Lung (tissue), 12 donors: ENCODE results near the gene INSM2. TPM values are rescaled to one million over a fixed set of nuclear protein-coding genes. Genes with fewer than 3 reads are reported as not detected.

Experiments used
- ATAC-seq: fragments of 200-7000 bp; cut with Tn5 transposase; one replicate; pipeline ENCODE4 v1.9.1; 2020; ENCODE audit warnings: moderate number of reproducible peaks; ENCODE audit not compliant: insufficient read depth, low FRiP score
- DNase-seq, 3 donors: peaks; one replicate each; pipeline ENCODE4 v3.0.0-alpha.2; 2013 to 2017
- H3K27ac ChIP-seq, 2 donors: one replicate each; pipeline ENCODE4 v1.5.1; 2013; ENCODE audit warnings: mild to moderate bottlenecking in 2 of 2, moderate library complexity in 2 of 2, control low read depth in 1 of 2, inconsistent platforms in 1 of 2, low read depth in 1 of 2, low read length in 1 of 2
- H3K27me3 ChIP-seq, 3 donors: one replicate each; pipeline ENCODE4 v1.5.1; 2013; ENCODE audit warnings: low read length in 2 of 3; ENCODE audit not compliant: control insufficient read depth in 3 of 3, insufficient read depth in 3 of 3
- H3K36me3 ChIP-seq, 4 donors: one replicate each; pipeline ENCODE4 v1.5.1; 2013; ENCODE audit warnings: low read length in 4 of 4, mild to moderate bottlenecking in 1 of 4, moderate library complexity in 1 of 4; ENCODE audit not compliant: control insufficient read depth in 4 of 4, insufficient read depth in 4 of 4
- H3K4me1 ChIP-seq, 5 donors: one replicate each; pipeline ENCODE4 v1.5.1; 2013; ENCODE audit warnings: low read length in 5 of 5, mild to moderate bottlenecking in 2 of 5, moderate library complexity in 1 of 5; ENCODE audit not compliant: control insufficient read depth in 5 of 5, insufficient read depth in 5 of 5
- H3K4me3 ChIP-seq: one replicate; pipeline ENCODE4 v1.5.1; 2013; ENCODE audit warnings: mild to moderate bottlenecking, control low read depth, moderate library complexity
- H3K9ac ChIP-seq, 2 donors: one replicate each; pipeline ENCODE4 v1.5.1; 2013; ENCODE audit warnings: low read length in 2 of 2, control low read depth in 1 of 2; ENCODE audit not compliant: insufficient read depth in 1 of 2
- H3K9me3 ChIP-seq, 4 donors: one replicate each; pipeline ENCODE4 v1.5.1; 2013; ENCODE audit warnings: low read length in 3 of 4, mild to moderate bottlenecking in 1 of 4, moderate library complexity in 1 of 4; ENCODE audit not compliant: control insufficient read depth in 4 of 4, insufficient read depth in 3 of 4
- WGBS, 2 donors: extraction: QIAGEN DNeasy Blood & Tissue Kit; methylation state at CpG; one replicate each; pipeline ENCODE4 v1.1.7; 2013; 5-methylcytosine and 5-hydroxymethylcytosine counted together
- polyA plus RNA-seq, 2 donors: library from polyadenylated mRNA; stranded (reverse); fragments of 200-250 nt; gene quantifications; one replicate each; pipeline ENCODE4 v1.2.1, GENCODE V29; 2013
- total RNA-seq, 2 donors: library from RNA; depleted of rRNA in 1 of 2; stranded (reverse); fragments of >200 nt in 1 of 2; gene quantifications; one replicate each; pipeline ENCODE4 v1.2.1, GENCODE V29; 2014 to 2021
- TF ChIP-seq, protein P1 (sequence below): IDR thresholded peaks from 2 replicates; pipeline ENCODE4 v1.5.1; 2012; ENCODE audit warnings: mild to moderate bottlenecking; ENCODE audit errors: control extremely low read depth, extremely low read depth
- donor health status: control.
- donor health status: control.
- donor health status: Bipolar disorder and iron deficiency.
- donor health status: healthy.
- donor health status: DM: yes; HTN: yes; CAD: no.

The INSM2 gene
- total and polyA plus RNA-seq, 4 donors, result 0.02 to 0.17 (median 0.07) TPM

DNA sequence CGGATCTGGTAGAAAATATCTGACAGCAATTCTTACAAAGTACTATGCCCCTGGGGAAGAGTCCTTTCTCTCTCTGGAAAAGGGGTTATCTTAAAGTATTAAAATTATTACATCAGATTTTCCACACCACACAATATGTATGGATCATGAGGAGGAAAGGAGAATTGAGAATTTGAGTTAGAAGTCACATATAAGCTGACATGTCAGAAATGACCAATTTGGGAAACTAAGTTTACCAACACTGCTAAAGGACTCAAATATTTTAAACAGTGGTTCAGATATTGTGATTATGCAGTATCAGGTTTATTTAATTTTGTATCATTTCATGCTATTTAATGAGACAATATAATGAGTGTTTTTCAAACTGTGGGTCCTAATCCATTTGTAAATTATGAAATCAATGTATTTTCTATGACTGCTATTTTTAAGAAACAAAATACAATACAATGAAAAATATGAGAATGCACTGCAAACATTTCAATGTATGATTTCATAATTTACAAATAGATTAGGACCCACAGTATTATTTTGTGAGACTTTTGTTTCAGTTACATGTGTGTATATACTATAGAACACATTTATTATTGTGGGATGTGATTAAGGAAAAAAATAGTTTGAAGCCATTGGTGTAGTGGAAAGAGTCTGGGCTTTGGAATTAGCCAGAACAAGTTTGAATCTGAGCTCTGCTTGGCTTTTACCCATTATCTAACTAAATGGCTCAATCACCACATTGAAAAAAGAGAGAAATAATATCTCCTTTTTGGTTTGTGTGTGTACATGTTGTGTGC is 1.8 kb upstream of the INSM2 start:
- no peak for DNase-seq
- Histone ChIP-seq H3K9me3 (peaks cover 0 to 2% (median 0%) of the 10 kb centered on the region in 4 donors), H3K9ac (no peak overlapping the region), H3K36me3 (peaks cover 0 to 2% (median 0%) of the 10 kb centered on the region in 4 donors), H3K4me3 (no peak overlapping the region), H3K27ac (no peak overlapping the region), H3K27me3 (peaks cover 0 to 57% (median 43%) of the 10 kb centered on the region in 3 donors), H3K4me1 (peaks cover 0 to 22% (median 9%) of the 10 kb centered on the region in 5 donors)
- 76 to 87% methylated on average over 1 of the region's 1 CpG for WGBS, 2 donors
- no peak for ATAC-seq
- TF ChIP-seq, protein P1, sequence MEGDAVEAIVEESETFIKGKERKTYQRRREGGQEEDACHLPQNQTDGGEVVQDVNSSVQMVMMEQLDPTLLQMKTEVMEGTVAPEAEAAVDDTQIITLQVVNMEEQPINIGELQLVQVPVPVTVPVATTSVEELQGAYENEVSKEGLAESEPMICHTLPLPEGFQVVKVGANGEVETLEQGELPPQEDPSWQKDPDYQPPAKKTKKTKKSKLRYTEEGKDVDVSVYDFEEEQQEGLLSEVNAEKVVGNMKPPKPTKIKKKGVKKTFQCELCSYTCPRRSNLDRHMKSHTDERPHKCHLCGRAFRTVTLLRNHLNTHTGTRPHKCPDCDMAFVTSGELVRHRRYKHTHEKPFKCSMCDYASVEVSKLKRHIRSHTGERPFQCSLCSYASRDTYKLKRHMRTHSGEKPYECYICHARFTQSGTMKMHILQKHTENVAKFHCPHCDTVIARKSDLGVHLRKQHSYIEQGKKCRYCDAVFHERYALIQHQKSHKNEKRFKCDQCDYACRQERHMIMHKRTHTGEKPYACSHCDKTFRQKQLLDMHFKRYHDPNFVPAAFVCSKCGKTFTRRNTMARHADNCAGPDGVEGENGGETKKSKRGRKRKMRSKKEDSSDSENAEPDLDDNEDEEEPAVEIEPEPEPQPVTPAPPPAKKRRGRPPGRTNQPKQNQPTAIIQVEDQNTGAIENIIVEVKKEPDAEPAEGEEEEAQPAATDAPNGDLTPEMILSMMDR, result no peak

GRCh38 chr14:35532783-35533356 is 1.1 kb upstream of the INSM2 start:
- H3K4me1 ChIP-seq, result peaks cover 0 to 22% (median 9%) of the 10 kb centered on the region in 5 donors
- H3K9me3 ChIP-seq, result peaks cover 0 to 2% (median 0%) of the 10 kb centered on the region in 4 donors
- TF ChIP-seq, protein P1, result no peak
- ATAC-seq (no peak), DNase-seq (peak in 1 of 3 donors; percentile 11)
- peaks cover 0 to 2% (median 0%) of the 10 kb centered on the region in 4 donors for H3K36me3 ChIP-seq
- H3K27ac ChIP-seq, result no peak overlapping the region
- WGBS, 2 donors, result 12 to 15% methylated on average over 6 of the region's 6 CpGs
- H3K27me3 ChIP-seq, result peaks cover 0 to 57% (median 43%) of the 10 kb centered on the region in 3 donors
- no peak overlapping the region for H3K4me3 ChIP-seq
- no peak overlapping the region for H3K9ac ChIP-seq

GRCh38 chr14:35534208-35534872 is 376 bp downstream of the INSM2 start:
- WGBS, 2 donors, result 2 to 3% methylated on average over 51 to 77 of the region's 77 CpGs
- ATAC-seq, result no peak
- peaks cover 0 to 49% (median 43%) of the 10 kb centered on the region in 3 donors for H3K27me3 ChIP-seq
- H3K27ac ChIP-seq, result no peak overlapping the region
- H3K9ac ChIP-seq, result no peak overlapping the region
- DNase-seq, result no peak
- no peak overlapping the region for H3K4me3 ChIP-seq
- H3K4me1 ChIP-seq, result peaks cover 0 to 22% (median 9%) of the 10 kb centered on the region in 5 donors
- peaks cover 0 to 2% (median 0%) of the 10 kb centered on the region in 4 donors for H3K9me3 ChIP-seq
- peaks cover 0 to 2% (median 0%) of the 10 kb centered on the region in 4 donors for H3K36me3 ChIP-seq
- TF ChIP-seq, protein P1, result no peak
